Stomach (tissue), 9 donors: Measurements from ENCODE around the gene LGALS8. TPM values are rescaled to one million over a fixed set of nuclear protein-coding genes. Genes with fewer than 3 reads are reported as not detected.
"Not testable (repeated sequence)": the region's sequence is repeated elsewhere in the genome, so short reads cannot be mapped to it uniquely, and the experiment has no call there.

Experiments
- DNase-seq, 2 donors: peaks; one replicate each; pipeline versions ENCODE4 v3.0.0 to v3.0.0-alpha.2; 2013 to 2019
- H3K27ac ChIP-seq, 5 donors: fragments of 200-600 bp in 4 of 5; sonication (generic) in 4 of 5; one replicate each; pipeline ENCODE4 v1.5.1; 2013 to 2019; ENCODE audit warnings: mild to moderate bottlenecking in 1 of 5, moderate library complexity in 1 of 5
- H3K27me3 ChIP-seq, 3 donors: fragments of 200-600 bp; sonication (generic); one replicate each; pipeline ENCODE4 v1.5.1; 2017 to 2019; ENCODE audit warnings: mixed run types in 1 of 3
- H3K36me3 ChIP-seq, 4 donors: fragments of 200-600 bp; sonication (generic); 1 replicate in 3 of 4; 2 replicates in 1 of 4; pipeline ENCODE4 v1.5.1; 2016 to 2019
- H3K4me1 ChIP-seq, 4 donors: fragments of 200-600 bp; sonication (generic); one replicate each; pipeline ENCODE4 v1.5.1; 2016 to 2019
- H3K4me3 ChIP-seq, 4 donors: fragments of 200-600 bp; sonication (generic) in 3 of 4; one replicate each; pipeline ENCODE4 v1.5.1; 2016 to 2019; ENCODE audit warnings: mild to moderate bottlenecking in 1 of 4
- H3K9me3 ChIP-seq, 4 donors: fragments of 200-600 bp; sonication (generic); one replicate each; pipeline ENCODE4 v1.5.1; 2016 to 2019
- EP300 ChIP-seq: sonication (generic); formaldehyde crosslinking; IDR thresholded peaks from one replicate; pipeline ENCODE4 v1.6.1; 2017; ENCODE audit warnings: antibody characterized with exemption
- POLR2A ChIP-seq, 4 donors: fragments of 450-650 bp; IDR thresholded peaks; one replicate each; pipeline ENCODE4 v1.6.1; 2016; ENCODE audit warnings: antibody characterized with exemption in 4 of 4, control low read depth in 2 of 4, mild to moderate bottlenecking in 1 of 4, moderate library complexity in 1 of 4
- POLR2AphosphoS5 ChIP-seq, 3 donors: sonication (generic); formaldehyde crosslinking; IDR thresholded peaks; one replicate each; pipeline ENCODE4 v1.6.1; 2016; ENCODE audit warnings: antibody characterized with exemption in 3 of 3
- WGBS, 5 donors: extraction: QIAGEN DNeasy Blood & Tissue Kit in 3 of 5; methylation state at CpG; one replicate each; pipeline versions ENCODE4 v1.1.5 to v1.1.7; 2013 to 2018; 5-methylcytosine and 5-hydroxymethylcytosine counted together
- intact Hi-C: fragments of 100-400 bp; cut with DNase I; formaldehyde crosslinking; loops from one replicate; pipeline ENCODE4 v1.15.1; 2023; ENCODE audit warnings: low total_unique reads
- polyA plus RNA-seq, 3 donors: library from polyadenylated mRNA; stranded (reverse); fragments of 200-250 nt; gene quantifications; one replicate each; pipeline ENCODE4 v1.2.3, GENCODE V29; 2013
- total RNA-seq, 5 donors: library from RNA; depleted of rRNA; stranded (reverse); fragments of >200 nt; gene quantifications; one replicate each; pipeline versions ENCODE4 v1.1.0 to v1.2.3, GENCODE V29; 2014 to 2016
- TF ChIP-seq, protein P1 (sequence below), 7 experiments: fragments of 450-650 bp in 4 of 7; fragments of 200-600 bp in 3 of 7; sonication (generic) in 3 of 7; IDR thresholded peaks; one replicate each; pipeline ENCODE4 v1.5.1; 2016 to 2019; ENCODE audit warnings: antibody characterized with exemption in 7 of 7, control low read depth in 2 of 7, mild to moderate bottlenecking in 1 of 7
- donor health status: healthy with polysubstance abuse.
- donor health status: Bipolar disorder and iron deficiency.
- donor health status: healthy.

Gene LGALS8
- total and polyA plus RNA-seq, 8 donors, result 17.9 to 142 (median 55.7) TPM

DNA sequence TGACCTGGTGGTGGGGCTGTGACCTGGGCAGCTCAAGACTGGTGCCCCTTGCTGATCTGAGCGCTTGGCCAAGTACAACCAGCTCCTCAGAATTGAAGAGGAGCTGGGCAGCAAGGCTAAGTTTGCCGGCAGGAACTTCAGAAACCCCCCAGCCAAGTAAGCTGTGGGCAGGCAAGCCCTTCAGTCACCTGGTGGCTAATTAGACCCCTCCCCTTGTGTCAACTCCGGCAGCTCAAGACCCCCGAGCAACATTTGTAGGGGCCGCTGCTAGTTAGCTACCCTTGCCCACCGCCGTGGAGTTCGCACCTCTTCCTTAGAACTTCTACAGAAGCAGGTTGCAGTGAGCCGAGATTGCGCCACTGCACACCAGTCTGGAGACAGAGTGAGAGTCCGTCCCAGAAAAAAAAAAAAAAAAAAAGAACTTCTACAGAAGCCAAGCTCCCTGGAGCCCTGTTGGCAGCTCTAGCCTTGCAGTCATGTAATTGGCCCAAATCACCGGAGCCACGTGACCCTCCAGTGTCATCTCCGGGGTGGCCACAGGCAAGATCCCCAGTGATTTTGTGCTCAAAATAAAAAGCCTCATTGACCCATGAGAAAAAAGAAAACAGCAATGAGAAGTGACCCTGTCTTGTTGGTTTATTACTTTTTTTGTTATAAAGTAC, 39.3 kb upstream of the LGALS8 start:
- H3K27me3 ChIP-seq, result no peaks in the 10 kb centered on the region
- H3K4me1 ChIP-seq, result no peaks in the 10 kb centered on the region
- H3K9me3 ChIP-seq, result no peaks in the 10 kb centered on the region
- WGBS, 5 donors, result 81 to 94% (median 92%) methylated on average over 10 to 14 of the region's 14 CpGs
- intact Hi-C loops, result no loop called here
- H3K36me3 ChIP-seq, result peaks cover 6 to 17% (median 8%) of the 10 kb centered on the region in 4 donors
- DNase-seq, result no peak
- no peak overlapping the region for H3K4me3 ChIP-seq
- H3K27ac ChIP-seq, result no peak overlapping the region
- TF ChIP-seq, protein P1, sequence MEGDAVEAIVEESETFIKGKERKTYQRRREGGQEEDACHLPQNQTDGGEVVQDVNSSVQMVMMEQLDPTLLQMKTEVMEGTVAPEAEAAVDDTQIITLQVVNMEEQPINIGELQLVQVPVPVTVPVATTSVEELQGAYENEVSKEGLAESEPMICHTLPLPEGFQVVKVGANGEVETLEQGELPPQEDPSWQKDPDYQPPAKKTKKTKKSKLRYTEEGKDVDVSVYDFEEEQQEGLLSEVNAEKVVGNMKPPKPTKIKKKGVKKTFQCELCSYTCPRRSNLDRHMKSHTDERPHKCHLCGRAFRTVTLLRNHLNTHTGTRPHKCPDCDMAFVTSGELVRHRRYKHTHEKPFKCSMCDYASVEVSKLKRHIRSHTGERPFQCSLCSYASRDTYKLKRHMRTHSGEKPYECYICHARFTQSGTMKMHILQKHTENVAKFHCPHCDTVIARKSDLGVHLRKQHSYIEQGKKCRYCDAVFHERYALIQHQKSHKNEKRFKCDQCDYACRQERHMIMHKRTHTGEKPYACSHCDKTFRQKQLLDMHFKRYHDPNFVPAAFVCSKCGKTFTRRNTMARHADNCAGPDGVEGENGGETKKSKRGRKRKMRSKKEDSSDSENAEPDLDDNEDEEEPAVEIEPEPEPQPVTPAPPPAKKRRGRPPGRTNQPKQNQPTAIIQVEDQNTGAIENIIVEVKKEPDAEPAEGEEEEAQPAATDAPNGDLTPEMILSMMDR (IDR thresholded peaks at IDR 0.05), result no peak
- TF ChIP-seq POLR2A (IDR thresholded peaks at IDR 0.05) (no peak), POLR2AphosphoS5 (IDR thresholded peaks at IDR 0.05) (no peak), EP300 (no peak)

DNA sequence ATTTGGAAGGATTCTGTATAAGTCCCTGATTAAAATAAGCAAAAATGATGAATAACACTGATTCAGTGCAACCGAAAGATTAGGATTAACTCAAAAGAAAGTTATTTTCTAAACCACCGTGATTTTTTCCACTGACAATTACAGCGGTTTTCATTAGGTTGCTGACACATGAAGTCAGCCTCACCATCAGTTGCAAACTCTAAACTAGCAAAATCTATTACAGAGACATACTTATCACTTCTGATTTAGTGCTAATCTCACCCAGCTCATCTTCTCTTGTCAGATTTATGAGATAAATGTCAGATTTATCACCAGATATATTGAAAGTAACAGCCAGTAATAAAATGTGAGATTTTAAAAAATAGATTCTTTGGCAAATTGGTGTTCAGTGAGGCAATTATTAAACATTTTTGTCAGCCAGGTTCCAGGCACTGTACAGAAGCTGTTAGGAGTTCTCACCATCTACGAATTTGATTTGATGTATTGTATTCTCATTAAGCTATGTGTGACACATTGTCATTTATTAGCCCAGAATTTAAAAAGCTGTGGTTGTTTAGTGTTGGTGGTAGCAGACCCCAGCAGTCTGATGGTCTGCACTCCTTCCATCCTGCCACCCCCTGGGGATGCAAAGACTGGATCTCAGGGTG, 37.3 kb upstream of the LGALS8 start:
- 70 to 76% (median 73%) methylated on average over 4 of the region's 4 CpGs for WGBS, 5 donors
- no peak overlapping the region for H3K4me3 ChIP-seq
- intact Hi-C loops, result no loop called here
- no peaks in the 10 kb centered on the region for H3K27me3 ChIP-seq
- no peak overlapping the region for H3K27ac ChIP-seq
- no peak for DNase-seq
- no peak for TF ChIP-seq POLR2A (IDR thresholded peaks at IDR 0.05)
- no peak for TF ChIP-seq POLR2AphosphoS5 (IDR thresholded peaks at IDR 0.05)
- no peak for TF ChIP-seq EP300
- TF ChIP-seq, protein P1 (IDR thresholded peaks at IDR 0.05), result no peak
- H3K4me1 ChIP-seq, result peaks cover 0 to 7% (median 0%) of the 10 kb centered on the region in 4 donors
- H3K36me3 ChIP-seq, result peaks cover 6 to 17% (median 8%) of the 10 kb centered on the region in 4 donors
- no peaks in the 10 kb centered on the region for H3K9me3 ChIP-seq

DNA sequence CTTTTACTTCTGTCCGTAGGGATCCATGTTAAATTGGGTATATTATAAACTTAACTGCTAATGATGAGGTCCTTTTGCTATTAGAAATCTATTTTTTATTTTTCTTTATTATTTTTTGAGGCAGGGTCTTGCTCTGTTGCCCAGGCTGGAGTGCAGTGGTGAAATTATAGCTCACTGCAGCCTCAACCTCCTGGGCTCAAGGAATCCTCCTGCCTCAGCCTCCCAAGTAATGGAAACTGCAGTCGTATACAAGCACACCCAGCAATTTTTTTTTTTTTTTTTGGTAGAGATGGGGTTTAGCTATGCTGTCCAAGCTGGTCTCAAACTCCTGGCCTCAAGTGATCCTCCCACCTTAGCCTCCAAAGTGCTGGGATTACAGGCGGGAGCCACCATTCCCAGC, 34.6 kb upstream of the LGALS8 start:
- H3K4me1 ChIP-seq, H3K27me3 ChIP-seq, H3K9me3 ChIP-seq, H3K27ac ChIP-seq, H3K36me3 ChIP-seq, intact Hi-C loops, H3K4me3 ChIP-seq, DNase-seq: not testable (repeated sequence)
- 87 to 96% (median 90%) methylated on average over 3 of the region's 3 CpGs for WGBS, 5 donors

DNA sequence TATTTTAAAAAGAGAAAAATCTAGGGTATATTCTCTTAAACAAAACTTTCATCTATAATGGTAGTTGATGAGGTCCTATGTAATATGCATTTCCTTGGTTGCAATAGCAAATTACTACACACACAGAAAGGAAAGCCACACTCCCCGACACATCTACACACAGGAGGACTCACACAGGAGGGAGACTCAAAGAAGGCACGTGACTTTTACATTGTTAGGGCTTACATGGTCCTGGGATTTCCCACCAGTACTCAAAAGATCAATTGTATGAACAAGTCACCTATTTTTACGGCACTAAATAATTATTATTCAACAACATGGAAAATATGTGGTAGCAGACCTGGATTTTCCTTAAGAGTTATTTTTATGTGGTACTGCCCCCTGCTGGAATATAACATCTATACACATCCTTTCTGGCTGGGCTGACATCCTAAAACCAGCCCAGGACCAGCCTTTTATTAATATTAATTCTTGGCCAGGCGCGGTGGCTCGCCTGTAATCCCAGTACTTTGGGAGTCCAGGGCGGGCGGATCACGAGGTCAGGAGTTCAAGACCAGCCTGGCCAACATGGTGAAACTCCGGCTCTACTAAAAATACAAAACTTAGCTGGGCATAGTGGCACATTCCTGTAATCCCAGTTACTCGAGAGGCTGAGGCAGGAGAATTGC, 33.9 kb upstream of the LGALS8 start:
- Histone ChIP-seq H3K27me3 (no peaks in the 10 kb centered on the region), H3K27ac (no peak overlapping the region), H3K9me3 (no peaks in the 10 kb centered on the region), H3K4me1 (peaks cover 0 to 7% (median 0%) of the 10 kb centered on the region in 4 donors), H3K4me3 (no peak overlapping the region), H3K36me3 (no peaks in the 10 kb centered on the region)
- WGBS, 5 donors, result 16 to 36% (median 21%) methylated on average over 11 of the region's 11 CpGs
- intact Hi-C loops, result loop anchor here (5.0 kb wide), 1 partner anchor 378 kb away; no protein-coding TSS in a partner anchor
- TF ChIP-seq EP300 (no peak), POLR2AphosphoS5 (IDR thresholded peaks at IDR 0.05) (no peak)
- TF ChIP-seq, protein P1 (IDR thresholded peaks at IDR 0.05), result peak in 4 of 7 experiments; percentile 42 to 66 (median 58)
- peak; percentile 31 to 79 for DNase-seq
